Frontal cortex (tissue), 4 donors: ENCODE data around the gene RDH8. TPM values are rescaled to one million over a fixed set of nuclear protein-coding genes. Genes with fewer than 3 reads are reported as not detected.

Experiments used
- DNase-seq, 2 donors: peaks; one replicate each; pipeline ENCODE4 v3.0.0; 2012; ENCODE audit warnings: low spot score in 2 of 2
- FAIRE-seq: peaks from 2 replicates; lab custom pipeline; 2012; peaks lifted over from hg19 to GRCh38; lab: Jason Lieb, UNC
- total RNA-seq: library from RNA; depleted of rRNA; stranded (reverse); fragments of >200 nt; gene quantifications from one replicate; pipeline ENCODE4 v1.2.3, GENCODE V29; 2014
- donor health status: control.
- donor health status: control.
- donor health status: control.

Gene RDH8
- total RNA-seq: not detected

GRCh38 chr19:10013316-10013715 lies at the start of gene RDH8:
Gene RDH8 (plus strand): TSS chr19:10013483. CDS start chr19:10013498, 15 bp downstream.
- DNase-seq (no peak), FAIRE-seq (no peak)

- no peak for FAIRE-seq
- no peak for DNase-seq
Observed at GRCh38 chr19:9966024-9966423, 47.3 kb upstream of the RDH8 start.

GRCh38 chr19:9966448-9966847 lies 46.8 kb upstream of the RDH8 start:
- DNase-seq (no peak), FAIRE-seq (no peak)

GRCh38 chr19:9967326-9967725 lies 46.0 kb upstream of the RDH8 start:
- DNase-seq: no peak

GRCh38 chr19:9968820-9969687 lies 44.2 kb upstream of the RDH8 start:
- FAIRE-seq (no peak), DNase-seq (no peak)

More at GRCh38 chr19:9967326-9967725, 46.0 kb upstream of the RDH8 start:
- no peak for FAIRE-seq

GRCh38 chr19:9969688-9969975 lies 43.7 kb upstream of the RDH8 start:
- no peak for FAIRE-seq
- DNase-seq: no peak

- DNase-seq (no peak), FAIRE-seq (no peak)
Observed at GRCh38 chr19:9970481-9970880, 42.8 kb upstream of the RDH8 start.

- FAIRE-seq (no peak), DNase-seq (no peak)
Observed at GRCh38 chr19:9971166-9971897, 42.0 kb upstream of the RDH8 start.

GRCh38 chr19:9972103-9972502 lies 41.2 kb upstream of the RDH8 start:
- DNase-seq (no peak), FAIRE-seq (no peak)

- FAIRE-seq (no peak), DNase-seq (no peak)
Observed at GRCh38 chr19:9981406-9982260, 31.6 kb upstream of the RDH8 start.

- DNase-seq (peak in 1 of 2 donors; percentile 35), FAIRE-seq (no peak)
Observed at GRCh38 chr19:9986787-9987281, 26.4 kb upstream of the RDH8 start.

- DNase-seq (no peak), FAIRE-seq (no peak)
Observed at GRCh38 chr19:9989504-9989903, 23.8 kb upstream of the RDH8 start.

GRCh38 chr19:9991425-9992191 lies 21.7 kb upstream of the RDH8 start:
- FAIRE-seq (no peak), DNase-seq (no peak)

- FAIRE-seq (no peak), DNase-seq (no peak)
Observed at GRCh38 chr19:9995084-9995483, 18.2 kb upstream of the RDH8 start.

GRCh38 chr19:9995999-9996398 lies 17.3 kb upstream of the RDH8 start:
- DNase-seq: no peak
- FAIRE-seq: no peak

GRCh38 chr19:9996541-9996940 lies 16.7 kb upstream of the RDH8 start:
- DNase-seq (no peak), FAIRE-seq (no peak)

GRCh38 chr19:10000171-10000826 lies 13.0 kb upstream of the RDH8 start:
- FAIRE-seq (no peak), DNase-seq (peak; percentile 56 to 81)

GRCh38 chr19:10001899-10002298 lies 11.4 kb upstream of the RDH8 start:
- peak in 1 of 2 donors; percentile 40 for DNase-seq
- FAIRE-seq: no peak

GRCh38 chr19:10003271-10003670 lies 10.0 kb upstream of the RDH8 start:
- DNase-seq (no peak), FAIRE-seq (no peak)
